Keratinocyte (primary cell): Measurements from ENCODE around the gene TMC8. TPM values are rescaled to one million over a fixed set of nuclear protein-coding genes. Genes with fewer than 3 reads are reported as not detected.
"Not testable (repeated sequence)": the region's sequence is repeated elsewhere in the genome, so short reads cannot be mapped to it uniquely, and the experiment has no call there.

Experiments
- DNase-seq: peaks from one replicate; pipeline ENCODE4 v3.0.0-alpha.2; 2011; ENCODE audit warnings: low read depth, missing footprints, low spot score
- FAIRE-seq: peaks from 2 replicates; lab custom pipeline; 2011; peaks lifted over from hg19 to GRCh38; lab: Jason Lieb, UNC
- H2AFZ ChIP-seq: 2 replicates; pipeline ENCODE4 v1.6.0; 2012; ENCODE audit warnings: low read length, control low read depth, inconsistent platforms; ENCODE audit not compliant: control insufficient read depth
- H3K27ac ChIP-seq: 2 replicates; pipeline ENCODE4 v1.5.1; 2011; ENCODE audit warnings: low read length; ENCODE audit not compliant: control insufficient read depth, insufficient read depth
- H3K27me3 ChIP-seq: 3 replicates; pipeline ENCODE4 v1.6.0; 2011; ENCODE audit warnings: low read length; ENCODE audit not compliant: control insufficient read depth, insufficient read depth; ENCODE audit errors: extremely low read depth
- H3K36me3 ChIP-seq, 2 experiments: 2 replicates in 1 of 2; 3 replicates in 1 of 2; pipeline ENCODE4 v1.5.1; 2011; ENCODE audit warnings: low read length in 2 of 2, mild to moderate bottlenecking in 1 of 2; ENCODE audit not compliant: control insufficient read depth in 2 of 2, insufficient read depth in 2 of 2; ENCODE audit errors: extremely low read depth in 1 of 2
- H3K4me1 ChIP-seq: 3 replicates; pipeline ENCODE4 v1.5.1; 2011; ENCODE audit warnings: low read length; ENCODE audit not compliant: control insufficient read depth, insufficient read depth; ENCODE audit errors: extremely low read depth
- H3K4me2 ChIP-seq: 3 replicates; pipeline ENCODE4 v1.6.0; 2011; ENCODE audit warnings: low read depth, low read length; ENCODE audit not compliant: control insufficient read depth, insufficient read depth; ENCODE audit errors: extremely low read depth
- H3K4me3 ChIP-seq, 3 experiments: fragments of 200-600 bp in 1 of 3; sonication (generic) in 1 of 3; 2 replicates in 2 of 3; 3 replicates in 1 of 3; pipeline ENCODE4 v1.5.1; 2011 to 2016; ENCODE audit warnings: low read length in 3 of 3, mild to moderate bottlenecking in 3 of 3, control low read depth in 2 of 3, inconsistent platforms in 1 of 3, low read depth in 1 of 3, mixed read lengths in 1 of 3, mixed run types in 1 of 3, moderate library complexity in 1 of 3; ENCODE audit not compliant: control insufficient read depth in 2 of 3, insufficient read depth in 2 of 3; ENCODE audit errors: extremely low read depth in 1 of 3
- H3K79me2 ChIP-seq: 2 replicates; pipeline ENCODE4 v1.6.0; 2012; ENCODE audit warnings: low read length; ENCODE audit not compliant: control insufficient read depth, insufficient read depth
- H3K9ac ChIP-seq: 3 replicates; pipeline ENCODE4 v1.6.0; 2011; ENCODE audit warnings: low read length; ENCODE audit not compliant: control insufficient read depth, insufficient read depth; ENCODE audit errors: extremely low read depth
- H3K9me1 ChIP-seq: 3 replicates; pipeline ENCODE4 v1.6.0; 2011; ENCODE audit warnings: low read length; ENCODE audit not compliant: control insufficient read depth, insufficient read depth; ENCODE audit errors: extremely low read depth
- H3K9me3 ChIP-seq: 2 replicates; pipeline ENCODE4 v1.5.1; 2012; ENCODE audit warnings: low read depth, low read length; ENCODE audit not compliant: control insufficient read depth
- H4K20me1 ChIP-seq: 3 replicates; pipeline ENCODE4 v1.6.0; 2011; ENCODE audit warnings: low read length; ENCODE audit not compliant: control insufficient read depth, insufficient read depth; ENCODE audit errors: extremely low read depth
- CTCF ChIP-seq, 3 experiments: IDR thresholded peaks in 1 of 3; conservative IDR thresholded peaks in 1 of 3; optimal IDR thresholded peaks in 1 of 3; 2 replicates in 2 of 3; 3 replicates in 1 of 3; pipeline versions ENCODE3 to v1.5.1; 2011; ENCODE audit warnings: low read length in 3 of 3, mild to moderate bottlenecking in 3 of 3, moderate library complexity in 2 of 3, control low read depth in 1 of 3, inconsistent platforms in 1 of 3; ENCODE audit not compliant: insufficient read depth in 2 of 3; ENCODE audit errors: extremely low read depth in 1 of 3
- EZH2 ChIP-seq: IDR thresholded peaks from one replicate; pipeline ENCODE4 v1.6.1; 2012; ENCODE audit warnings: inconsistent platforms, mild to moderate bottlenecking, low read length, moderate library complexity
- dilution Hi-C: fragments of 300-500 bp; cut with MboI; formaldehyde crosslinking; loops from one replicate; pipeline ENCODE4 v1.7.0; 2020; ENCODE audit warnings: low sequenced_read_pairs; ENCODE audit not compliant: extremely low pct_ligation_motif_present
- polyA minus RNA-seq, 3 experiments: library from RNA; depleted of rRNA, polyadenylated mRNA; stranded (reverse); fragments of >200 nt; gene quantifications; 1 replicate in 1 of 3; 2 replicates in 1 of 3; 3 replicates in 1 of 3; pipeline ENCODE4 v1.2.3, GENCODE V29; 2011
- polyA plus RNA-seq, 5 experiments: library from polyadenylated mRNA; depleted of rRNA in 3 of 5; stranded (reverse) in 3 of 5; stranded (forward) in 1 of 5; unstranded in 1 of 5; fragments of >200 nt; gene quantifications; 1 replicate in 1 of 5; 2 replicates in 3 of 5; 3 replicates in 1 of 5; pipeline versions ENCODE4 v1.2.1 to v1.2.3, GENCODE V29; 2011 to 2012; ENCODE audit warnings: missing spikeins in 2 of 5, low read depth in 1 of 5, low replicate concordance in 1 of 5

TMC8 gene
- polyA plus RNA-seq (0.14 to 0.41 TPM (median 0.40 TPM) in 3 replicates), polyA minus RNA-seq (0.13 to 0.16 TPM in 2 of 3 replicates, not detected in the other)
- 0.11 TPM for polyA plus RNA-seq (2011; ENCODE audit: low read depth)
- polyA plus RNA-seq (2011; cell fraction: cytosol; rRNA removed), result 0.11 and 0.21 TPM in 2 replicates
- 0.93 and 2.6 TPM in 2 replicates for polyA plus RNA-seq (2011; cell fraction: nucleus; rRNA removed)
- polyA plus RNA-seq (2012; ENCODE audit: low replicate concordance), result 0.11 and 0.71 TPM in 2 replicates
- polyA minus RNA-seq (2011; cell fraction: cytosol; rRNA and poly(A)+ RNA removed), result not detected
- polyA minus RNA-seq (2011; cell fraction: nucleus; rRNA and poly(A)+ RNA removed), result 0.31 and 0.95 TPM in 2 replicates

GRCh38 chr17:78130437-78131101, at the start of gene TMC8:
TSS of gene TMC8 (plus strand) at chr17:78130771. CDS start at chr17:78131589, 818 bp downstream.
- Histone ChIP-seq H3K9me1 (peaks cover 4% of the 10 kb centered on the region), H3K27ac (no peak within 1 kb of the TSS), H3K4me1 (peaks cover 16% of the 10 kb centered on the region), H3K9ac (no peak within 1 kb of the TSS), H2AFZ (no peak within 1 kb of the TSS), H3K4me2 (no peak within 1 kb of the TSS), H3K27me3 (peaks cover 31% of the 10 kb centered on the region), H3K79me2 (peaks cover 4% of the 10 kb centered on the region), H4K20me1 (no peaks in the 10 kb centered on the region), H3K9me3 (no peaks in the 10 kb centered on the region), H3K36me3 (peaks cover 0 to 3% of the 10 kb centered on the region in 2 experiments), H3K4me3 (no peak within 1 kb of the TSS)
- FAIRE-seq, result no peak
- DNase-seq, result no peak
- dilution Hi-C loops, result no loop called here
- TF ChIP-seq CTCF (optimal IDR thresholded peaks at IDR 0.05 in 1 of 3, IDR thresholded peaks at IDR 0.05 in 1 of 3, conservative IDR thresholded peaks at IDR 0.05 in 1 of 3; ENCODE audit: extremely low read depth in 1 of 3, insufficient read depth in 2 of 3, low read length in 3 of 3) (no peak), EZH2 (no peak)

- no peak overlapping the region for H2AFZ ChIP-seq
- no peaks in the 10 kb centered on the region for H3K79me2 ChIP-seq
- H3K4me3 ChIP-seq, result no peak overlapping the region
- no peaks in the 10 kb centered on the region for H4K20me1 ChIP-seq
- DNase-seq (no peak), FAIRE-seq (no peak)
- no peaks in the 10 kb centered on the region for H3K4me1 ChIP-seq
- H3K27ac ChIP-seq, result no peak overlapping the region
- H3K27me3 ChIP-seq, result no peaks in the 10 kb centered on the region
- H3K9ac ChIP-seq, result no peak overlapping the region
- H3K4me2 ChIP-seq, result no peak overlapping the region
- H3K9me3 ChIP-seq, result no peaks in the 10 kb centered on the region
- no peaks in the 10 kb centered on the region for H3K9me1 ChIP-seq
- H3K36me3 ChIP-seq, result no peaks in the 10 kb centered on the region
- dilution Hi-C loops, result no loop called here
- no peak for TF ChIP-seq EZH2
- TF ChIP-seq CTCF (optimal IDR thresholded peaks at IDR 0.05 in 1 of 3, IDR thresholded peaks at IDR 0.05 in 1 of 3, conservative IDR thresholded peaks at IDR 0.05 in 1 of 3; ENCODE audit: extremely low read depth in 1 of 3, insufficient read depth in 2 of 3, low read length in 3 of 3), result no peak
These were observed 49.0 kb upstream of the TMC8 start for GRCh38 chr17:78081551-78081950.

- H3K4me1 ChIP-seq, H3K4me3 ChIP-seq, H2AFZ ChIP-seq, H3K27me3 ChIP-seq, H3K4me2 ChIP-seq, H3K9me1 ChIP-seq, H4K20me1 ChIP-seq, H3K79me2 ChIP-seq, dilution Hi-C loops, H3K27ac ChIP-seq, H3K9me3 ChIP-seq, H3K36me3 ChIP-seq, H3K9ac ChIP-seq, DNase-seq, FAIRE-seq: not testable (repeated sequence)
These were observed 48.2 kb upstream of the TMC8 start for GRCh38 chr17:78082355-78082872.
